Transverse colon (tissue), 4 donors: Measurements from ENCODE around the gene BTNL3. TPM values are rescaled to one million over a fixed set of nuclear protein-coding genes. Genes with fewer than 3 reads are reported as not detected.

ENCODE experiments used
- DNase-seq: peaks from one replicate; pipeline ENCODE4 v3.0.0-alpha.2; 2019
- H3K27ac ChIP-seq, 4 donors: fragments of 200-600 bp; sonication (generic); 2 replicates each; pipeline ENCODE4 v1.5.1; 2016 to 2018; ENCODE audit warnings: inconsistent platforms in 4 of 4
- H3K27me3 ChIP-seq: fragments of 200-600 bp; sonication (generic); 2 replicates; pipeline ENCODE4 v1.5.1; 2017; ENCODE audit warnings: inconsistent platforms
- H3K36me3 ChIP-seq, 4 donors: fragments of 200-600 bp; sonication (generic); 2 replicates each; pipeline ENCODE4 v1.5.1; 2017 to 2019; ENCODE audit warnings: inconsistent platforms in 4 of 4
- H3K4me1 ChIP-seq, 4 donors: fragments of 200-600 bp; sonication (generic); 2 replicates each; pipeline ENCODE4 v1.5.1; 2017 to 2020; ENCODE audit warnings: inconsistent platforms in 4 of 4
- H3K4me3 ChIP-seq, 4 donors: fragments of 200-600 bp; sonication (generic); 1 replicate in 1 of 4; 2 replicates in 3 of 4; pipeline versions ENCODE4 v1.5.1 to v1.6.1; 2017 to 2019; ENCODE audit warnings: inconsistent platforms in 4 of 4
- H3K9me3 ChIP-seq, 2 donors: fragments of 200-600 bp; sonication (generic); 2 replicates each; pipeline ENCODE4 v1.5.1; 2017 to 2019; ENCODE audit warnings: inconsistent platforms in 2 of 2
- CTCF ChIP-seq, 5 experiments: fragments of 200-600 bp in 3 of 5; fragments of 450-650 bp in 2 of 5; sonication (generic) in 3 of 5; IDR thresholded peaks; 1 replicate in 2 of 5; 2 replicates in 3 of 5; pipeline ENCODE4 v1.5.1; 2016 to 2017; ENCODE audit warnings: antibody characterized with exemption in 5 of 5, inconsistent platforms in 3 of 5, mild to moderate bottlenecking in 2 of 5, moderate library complexity in 1 of 5
- EP300 ChIP-seq: sonication (generic); formaldehyde crosslinking; IDR thresholded peaks from one replicate; pipeline ENCODE4 v1.6.1; 2017; ENCODE audit warnings: antibody characterized with exemption, low read depth
- POLR2A ChIP-seq: fragments of 450-650 bp; IDR thresholded peaks from one replicate; pipeline ENCODE4 v1.6.1; 2016; ENCODE audit warnings: antibody characterized with exemption, mild to moderate bottlenecking, moderate library complexity
- POLR2AphosphoS5 ChIP-seq, 3 donors: sonication (generic); formaldehyde crosslinking; IDR thresholded peaks; one replicate each; pipeline ENCODE4 v1.6.1; 2016; ENCODE audit warnings: antibody characterized with exemption in 3 of 3
- WGBS, 2 donors: methylation state at CpG; one replicate each; pipeline ENCODE4 v1.1.5; 2018; ENCODE audit warnings: low coverage in 1 of 2; 5-methylcytosine and 5-hydroxymethylcytosine counted together
- in situ Hi-C, 4 donors: fragments of 200-750 bp; cut with MboI; loops; one replicate each; pipeline versions ENCODE4 v1.15.0 to v1.15.1; 2017; ENCODE audit warnings: low sequenced_read_pairs in 3 of 4, low pct_ligation_motif_present in 1 of 4, low pct_unique_long_range_greater_than_20kb in 1 of 4
- intact Hi-C: fragments of 100-400 bp; cut with DNase I; formaldehyde crosslinking; loops from one replicate; pipeline ENCODE4 v1.15.1; 2023; ENCODE audit warnings: low total_unique reads
- total RNA-seq, 4 donors: library from RNA; depleted of rRNA; stranded (reverse); fragments of >200 nt; gene quantifications; one replicate each; pipeline ENCODE4 v1.1.0, GENCODE V29; 2016

The BTNL3 gene
- total RNA-seq, 4 donors from 2014 or later = 15.7 to 146 (median 34.7) TPM

- intact Hi-C loops (no loop called here), in situ Hi-C loops (no loop called here)
- TF ChIP-seq CTCF (IDR thresholded peaks at IDR 0.05) (no peak), POLR2AphosphoS5 (IDR thresholded peaks at IDR 0.05) (no peak)
- no peak for DNase-seq
- no peak overlapping the region for H3K27ac ChIP-seq
- no peaks in the 10 kb centered on the region for H3K36me3 ChIP-seq
- no peak overlapping the region for H3K4me3 ChIP-seq
- peaks cover 49% of the 10 kb centered on the region for H3K27me3 ChIP-seq
- no peaks in the 10 kb centered on the region for H3K9me3 ChIP-seq
- 75 to 84% methylated on average over 11 of the region's 11 CpGs for WGBS, 2 donors
- H3K4me1 ChIP-seq = no peaks in the 10 kb centered on the region
Measured at GRCh38 chr5:181042722-181043121, 54.1 kb downstream of the BTNL3 start.

- Histone ChIP-seq H3K4me3 (no peak overlapping the region), H3K9me3 (no peaks in the 10 kb centered on the region), H3K4me1 (no peaks in the 10 kb centered on the region), H3K36me3 (no peaks in the 10 kb centered on the region), H3K27ac (no peak overlapping the region), H3K27me3 (peaks cover 52% of the 10 kb centered on the region)
- DNase-seq = no peak
- WGBS, 2 donors = 71 to 100% methylated on average over 1 to 12 of the region's 12 CpGs
- no peak for TF ChIP-seq POLR2AphosphoS5 (IDR thresholded peaks at IDR 0.05)
- no peak for TF ChIP-seq POLR2A
- TF ChIP-seq EP300 = no peak
- TF ChIP-seq CTCF (IDR thresholded peaks at IDR 0.05) = no peak
- intact Hi-C loops (no loop called here), in situ Hi-C loops (no loop called here)
Measured at GRCh38 chr5:181043285-181044092, 54.8 kb downstream of the BTNL3 start.

GRCh38 chr5:181044093-181044599, 55.5 kb downstream of the BTNL3 start:
- 79 to 80% methylated on average over 5 to 10 of the region's 10 CpGs for WGBS, 2 donors
- intact Hi-C loops = no loop called here
- Histone ChIP-seq H3K27ac (no peak overlapping the region), H3K4me3 (no peak overlapping the region), H3K9me3 (no peaks in the 10 kb centered on the region), H3K27me3 (peaks cover 51% of the 10 kb centered on the region), H3K36me3 (no peaks in the 10 kb centered on the region), H3K4me1 (no peaks in the 10 kb centered on the region)
- no peak for DNase-seq
- no peak for TF ChIP-seq POLR2AphosphoS5 (IDR thresholded peaks at IDR 0.05)
- no peak for TF ChIP-seq POLR2A
- no peak for TF ChIP-seq EP300
- no peak for TF ChIP-seq CTCF (IDR thresholded peaks at IDR 0.05)
- in situ Hi-C loops = no loop called here

- Histone ChIP-seq H3K9me3 (no peaks in the 10 kb centered on the region), H3K27ac (no peak overlapping the region), H3K4me1 (no peaks in the 10 kb centered on the region), H3K36me3 (no peaks in the 10 kb centered on the region), H3K27me3 (peaks cover 57% of the 10 kb centered on the region), H3K4me3 (no peak overlapping the region)
- in situ Hi-C loops = no loop called here
- intact Hi-C loops = no loop called here
- 60% methylated on average over 11 of the region's 11 CpGs; no CpG with 5 or more reads in 1 of the 2 donors for WGBS, 2 donors
- no peak for DNase-seq
- TF ChIP-seq EP300 (no peak), POLR2AphosphoS5 (IDR thresholded peaks at IDR 0.05) (no peak), POLR2A (no peak), CTCF (IDR thresholded peaks at IDR 0.05) (no peak)
Measured at GRCh38 chr5:181044662-181045305, 56.1 kb downstream of the BTNL3 start.
